GM23248 (cell line): ENCODE data around the gene GABRG3. TPM values are rescaled to one million over a fixed set of nuclear protein-coding genes. Genes with fewer than 3 reads are reported as not detected.

Experiments used
- DNase-seq: peaks from one replicate; pipeline ENCODE4 v3.0.0-alpha.2; 2015
- H2AFZ ChIP-seq: fragments of 200-600 bp; sonication (generic); 2 replicates; pipeline ENCODE4 v1.6.1; 2016; ENCODE audit warnings: antibody characterized with exemption
- H3F3A ChIP-seq: fragments of 200-600 bp; sonication (generic); 2 replicates; pipeline ENCODE4 v1.6.1; 2016; ENCODE audit warnings: mild to moderate bottlenecking, antibody characterized with exemption, mixed run types; ENCODE audit not compliant: insufficient read depth
- H3K27ac ChIP-seq: fragments of 200-600 bp; sonication (generic); 2 replicates; pipeline ENCODE4 v1.5.1; 2016; ENCODE audit warnings: mild to moderate bottlenecking
- H3K27me3 ChIP-seq: fragments of 200-600 bp; sonication (generic); replicated peaks from 2 replicates; pipeline ENCODE4 v1.6.1; 2016; ENCODE audit warnings: mild to moderate bottlenecking; ENCODE audit not compliant: insufficient read depth
- H3K36me3 ChIP-seq: fragments of 200-600 bp; sonication (generic); 2 replicates; pipeline ENCODE4 v1.6.1; 2016; ENCODE audit warnings: low read depth, mild to moderate bottlenecking
- H3K4me1 ChIP-seq: fragments of 200-600 bp; sonication (generic); 2 replicates; pipeline ENCODE4 v1.6.1; 2016; ENCODE audit warnings: mild to moderate bottlenecking; ENCODE audit not compliant: insufficient read depth
- H3K4me2 ChIP-seq: fragments of 200-600 bp; sonication (generic); one replicate; pipeline ENCODE4 v1.6.1; 2016; ENCODE audit warnings: mild to moderate bottlenecking; ENCODE audit not compliant: unreplicated experiment
- H3K4me3 ChIP-seq: fragments of 200-600 bp; sonication (generic); 2 replicates; pipeline ENCODE4 v1.5.1; 2016; ENCODE audit warnings: mild to moderate bottlenecking
- H3K79me2 ChIP-seq: fragments of 200-600 bp; sonication (generic); 2 replicates; pipeline ENCODE4 v1.6.1; 2016; ENCODE audit warnings: mild to moderate bottlenecking; ENCODE audit not compliant: insufficient read depth
- H3K9ac ChIP-seq: fragments of 200-600 bp; sonication (generic); 2 replicates; pipeline ENCODE4 v1.6.1; 2016; ENCODE audit warnings: mild to moderate bottlenecking
- H3K9me2 ChIP-seq: fragments of 200-600 bp; sonication (generic); 2 replicates; pipeline ENCODE4 v1.6.1; 2016; ENCODE audit warnings: mixed run types, mild to moderate bottlenecking, moderate library complexity; ENCODE audit not compliant: insufficient read depth
- H3K9me3 ChIP-seq: fragments of 200-600 bp; sonication (generic); one replicate; pipeline ENCODE4 v1.6.1; 2017; ENCODE audit warnings: low read depth
- H4K20me1 ChIP-seq: fragments of 200-600 bp; sonication (generic); 2 replicates; pipeline ENCODE4 v1.6.0; 2016; ENCODE audit not compliant: insufficient read depth
- EZH2 ChIP-seq: fragments of 200-600 bp; sonication (generic); IDR thresholded peaks from 2 replicates; pipeline ENCODE4 v1.6.1; 2018; ENCODE audit warnings: antibody characterized with exemption, mild to moderate bottlenecking; ENCODE audit not compliant: insufficient read depth, poor library complexity, severe bottlenecking
- EZH2phosphoT487 ChIP-seq: fragments of 200-600 bp; sonication (generic); IDR thresholded peaks from 2 replicates; pipeline ENCODE4 v1.6.1; 2018; ENCODE audit warnings: antibody characterized with exemption, moderate library complexity, mild to moderate bottlenecking, low read depth; ENCODE audit not compliant: insufficient read depth
- WGBS, 2 experiments: methylation state at CpG; one replicate each; pipeline ENCODE4 v1.1.6; 2015 to 2017; ENCODE audit warnings: low lambda C conversion rate in 2 of 2, low coverage in 1 of 2; ENCODE audit errors: missing lambda C conversion rate in 2 of 2; 5-methylcytosine and 5-hydroxymethylcytosine counted together
- in situ Hi-C: fragments of 300-500 bp; cut with MboI; formaldehyde crosslinking; loops from 2 replicates; pipeline ENCODE4 v1.15.0; 2020
- polyA plus RNA-seq: library from polyadenylated mRNA; unstranded; fragments of >200 nt; fragmentation: Nextera tagmentation; extraction: Ambion mirVana; gene quantifications from 2 replicates; pipeline ENCODE4 v1.2.1, GENCODE V29; 2016
- total RNA-seq: library from RNA; depleted of rRNA; stranded (reverse); fragments of >200 nt; shearing (Covaris generic); gene quantifications from 2 replicates; pipeline ENCODE4 v1.2.3, GENCODE V29; 2014

GABRG3 gene
- total and polyA plus RNA-seq, 2 experiments from 2014 or later, result not detected

DNA sequence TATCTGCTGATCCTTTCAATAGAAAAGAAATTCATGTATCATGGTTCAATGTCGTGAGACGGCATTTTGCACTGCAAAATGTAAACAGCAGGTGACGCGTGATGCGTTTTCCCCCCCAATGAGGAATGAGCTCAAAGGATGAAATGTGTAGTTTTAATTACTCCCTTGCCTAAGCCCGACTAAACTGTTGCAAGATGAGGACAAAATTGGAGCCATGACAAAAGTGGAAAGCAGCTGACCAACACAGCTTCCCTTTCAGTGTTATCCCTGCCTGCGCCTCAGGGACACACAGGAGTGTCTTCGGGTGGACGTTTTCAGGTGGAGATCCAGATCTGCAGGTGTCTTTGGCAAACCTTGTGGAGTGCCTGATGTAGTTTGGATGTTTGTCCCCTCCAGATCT lies 92.0 kb downstream of the GABRG3 start:
- TF ChIP-seq EZH2phosphoT487, result no peak
- H3K9ac ChIP-seq, result no peak overlapping the region
- no peaks in the 10 kb centered on the region for H4K20me1 ChIP-seq
- H3K4me2 ChIP-seq, result no peak overlapping the region
- no peaks in the 10 kb centered on the region for H3K27me3 ChIP-seq
- in situ Hi-C loops, result no loop called here
- H3K79me2 ChIP-seq, result no peaks in the 10 kb centered on the region
- no peak for DNase-seq
- WGBS, 2 experiments, result 58 to 60% methylated on average over 9 of the region's 9 CpGs
- H3F3A ChIP-seq, result no peaks in the 10 kb centered on the region
- no peak overlapping the region for H2AFZ ChIP-seq
- H3K4me3 ChIP-seq, result no peak overlapping the region
- no peaks in the 10 kb centered on the region for H3K36me3 ChIP-seq
- H3K9me3 ChIP-seq, result no peaks in the 10 kb centered on the region
- no peaks in the 10 kb centered on the region for H3K4me1 ChIP-seq
- no peak overlapping the region for H3K27ac ChIP-seq
- no peaks in the 10 kb centered on the region for H3K9me2 ChIP-seq

DNA sequence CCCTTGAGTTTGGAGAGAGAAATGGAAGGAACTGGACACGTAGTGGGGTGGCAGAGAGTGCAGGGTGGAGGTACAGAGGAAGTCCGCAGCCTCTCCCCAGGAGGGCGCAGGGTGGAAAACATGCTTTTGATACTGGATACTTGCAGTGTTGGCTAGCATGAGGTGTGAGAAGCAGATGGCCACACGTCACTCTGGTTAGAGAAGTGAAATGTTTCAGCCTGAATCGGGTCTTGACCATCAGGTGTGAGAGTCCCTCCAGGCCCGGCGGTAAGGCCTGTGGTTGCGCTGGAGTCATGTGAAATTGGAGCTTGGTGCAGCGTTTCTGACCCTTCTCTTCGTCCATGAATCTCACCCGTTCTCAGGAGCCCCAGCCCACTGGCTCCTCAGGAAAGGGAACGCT lies 93.1 kb downstream of the GABRG3 start:
- H3K27ac ChIP-seq, result no peak overlapping the region
- in situ Hi-C loops, result no loop called here

DNA sequence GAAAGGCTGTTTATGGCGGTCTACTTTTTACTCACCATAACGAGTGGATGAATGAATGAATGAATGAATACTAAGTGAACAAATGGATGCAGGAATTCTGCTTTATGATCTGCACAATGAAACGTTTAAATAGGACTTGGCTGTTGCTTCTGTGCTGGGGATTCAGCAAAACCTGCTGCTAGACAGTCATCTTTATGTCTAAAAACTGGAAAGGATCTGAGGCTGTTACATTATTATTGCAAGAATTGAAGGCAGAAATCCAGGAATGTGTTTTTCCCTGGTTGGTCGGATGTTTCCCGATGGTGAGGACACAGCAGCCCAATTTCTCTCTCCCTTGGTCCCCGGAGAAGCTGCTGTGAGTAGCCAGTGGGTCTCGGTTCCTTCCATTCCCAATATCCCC lies 94.2 kb downstream of the GABRG3 start:
- H3K4me1 ChIP-seq, result no peaks in the 10 kb centered on the region
- in situ Hi-C loops, result no loop called here
- H3K36me3 ChIP-seq, result no peaks in the 10 kb centered on the region
- H3F3A ChIP-seq, result no peaks in the 10 kb centered on the region
- H3K27ac ChIP-seq, result no peak overlapping the region
- H3K9ac ChIP-seq, result no peak overlapping the region
- no peak overlapping the region for H2AFZ ChIP-seq
- no peaks in the 10 kb centered on the region for H3K27me3 ChIP-seq
- no peaks in the 10 kb centered on the region for H3K9me3 ChIP-seq
- no peaks in the 10 kb centered on the region for H3K79me2 ChIP-seq
- WGBS, 2 experiments, result 22 to 26% methylated on average over 7 of the region's 7 CpGs
- no peak for TF ChIP-seq EZH2
- TF ChIP-seq EZH2phosphoT487, result no peak
- no peak for DNase-seq
- no peak overlapping the region for H3K4me3 ChIP-seq
- H3K4me2 ChIP-seq, result no peak overlapping the region
- no peaks in the 10 kb centered on the region for H4K20me1 ChIP-seq
- H3K9me2 ChIP-seq, result no peaks in the 10 kb centered on the region

More for the DNA sequence above, 93.1 kb downstream of the GABRG3 start:
- Histone ChIP-seq H3K9me3 (no peaks in the 10 kb centered on the region), H3K4me1 (no peaks in the 10 kb centered on the region), H3F3A (no peaks in the 10 kb centered on the region), H3K4me2 (no peak overlapping the region), H3K36me3 (no peaks in the 10 kb centered on the region), H3K79me2 (no peaks in the 10 kb centered on the region), H2AFZ (no peak overlapping the region), H3K27me3 (no peaks in the 10 kb centered on the region), H3K9me2 (no peaks in the 10 kb centered on the region), H4K20me1 (no peaks in the 10 kb centered on the region), H3K4me3 (no peak overlapping the region), H3K9ac (no peak overlapping the region)
- no peak for DNase-seq
- TF ChIP-seq EZH2 (no peak), EZH2phosphoT487 (no peak)
- WGBS, 2 experiments, result 52 to 56% methylated on average over 12 of the region's 12 CpGs

DNA sequence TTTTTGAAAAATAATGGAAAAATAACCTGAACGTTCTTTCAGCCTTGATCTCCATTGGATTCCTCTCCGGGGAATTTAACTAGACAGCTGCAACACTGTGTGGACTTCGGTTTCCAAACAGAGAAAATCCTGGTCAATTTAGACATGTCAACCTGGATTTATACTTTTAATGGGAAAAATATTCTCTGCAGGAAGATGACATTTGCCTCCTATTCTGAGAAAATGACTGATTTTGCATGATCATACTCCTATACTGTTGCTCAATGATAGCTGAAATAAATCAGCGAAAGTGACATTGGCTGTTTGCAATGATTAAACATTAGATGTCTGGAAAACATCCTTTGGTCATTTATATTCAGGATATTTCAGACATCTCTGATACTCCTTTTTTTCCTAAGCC lies 94.8 kb downstream of the GABRG3 start:
- Histone ChIP-seq H3F3A (no peaks in the 10 kb centered on the region), H3K79me2 (no peaks in the 10 kb centered on the region), H4K20me1 (no peaks in the 10 kb centered on the region), H3K4me3 (no peak overlapping the region), H3K4me2 (no peak overlapping the region), H2AFZ (no peak overlapping the region), H3K9me3 (no peaks in the 10 kb centered on the region), H3K36me3 (no peaks in the 10 kb centered on the region), H3K4me1 (no peaks in the 10 kb centered on the region), H3K9ac (no peak overlapping the region), H3K27me3 (no peaks in the 10 kb centered on the region), H3K9me2 (no peaks in the 10 kb centered on the region), H3K27ac (no peak overlapping the region)
- in situ Hi-C loops, result no loop called here
- 34 to 46% methylated on average over 4 of the region's 4 CpGs for WGBS, 2 experiments
- TF ChIP-seq EZH2phosphoT487 (no peak), EZH2 (no peak)
- DNase-seq, result no peak

DNA sequence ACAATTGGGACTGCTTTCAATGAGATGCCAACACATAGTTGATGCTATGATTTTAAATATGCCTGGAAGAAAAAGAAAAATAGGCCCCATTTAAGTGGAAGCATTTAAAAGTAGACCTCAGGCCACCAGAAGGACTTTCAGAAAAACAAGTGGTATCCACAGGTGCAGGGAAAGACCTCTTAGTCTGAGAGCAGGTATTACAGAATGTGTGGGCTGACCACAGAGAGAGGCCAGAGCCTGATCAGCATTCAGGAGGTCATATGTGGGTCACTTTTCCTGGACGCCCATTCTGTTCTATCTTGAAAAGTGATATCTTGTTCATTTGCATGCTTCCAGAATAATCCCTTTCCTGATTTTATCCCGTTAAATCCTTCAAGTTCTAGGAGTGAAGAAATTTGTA lies 95.5 kb downstream of the GABRG3 start:
- TF ChIP-seq EZH2 (no peak), EZH2phosphoT487 (no peak)
- Histone ChIP-seq H3K9ac (no peak overlapping the region), H3K9me3 (no peaks in the 10 kb centered on the region), H4K20me1 (no peaks in the 10 kb centered on the region), H3K27me3 (no peaks in the 10 kb centered on the region), H3K4me2 (no peak overlapping the region), H3K36me3 (no peaks in the 10 kb centered on the region), H2AFZ (no peak overlapping the region), H3K9me2 (no peaks in the 10 kb centered on the region), H3K4me3 (no peak overlapping the region), H3K79me2 (no peaks in the 10 kb centered on the region), H3F3A (no peaks in the 10 kb centered on the region), H3K4me1 (no peaks in the 10 kb centered on the region), H3K27ac (no peak overlapping the region)
- DNase-seq, result no peak
- WGBS, 2 experiments, result 27 to 44% methylated on average over 2 of the region's 2 CpGs
- in situ Hi-C loops, result no loop called here
